Astrocyte of the hippocampus (primary cell): Measurements from ENCODE around the gene TRHDE.
A peak's percentile ranks its signal among the peaks of the same experiment; 100 is the strongest.
"Not testable (repeated sequence)": the region's sequence is repeated elsewhere in the genome, so short reads cannot be mapped to it uniquely, and the experiment has no call there.

Experiments
- DNase-seq: peaks from one replicate; pipeline ENCODE4 v3.0.0; 2011; ENCODE audit warnings: low read depth, low spot score

TRHDE gene

DNA sequence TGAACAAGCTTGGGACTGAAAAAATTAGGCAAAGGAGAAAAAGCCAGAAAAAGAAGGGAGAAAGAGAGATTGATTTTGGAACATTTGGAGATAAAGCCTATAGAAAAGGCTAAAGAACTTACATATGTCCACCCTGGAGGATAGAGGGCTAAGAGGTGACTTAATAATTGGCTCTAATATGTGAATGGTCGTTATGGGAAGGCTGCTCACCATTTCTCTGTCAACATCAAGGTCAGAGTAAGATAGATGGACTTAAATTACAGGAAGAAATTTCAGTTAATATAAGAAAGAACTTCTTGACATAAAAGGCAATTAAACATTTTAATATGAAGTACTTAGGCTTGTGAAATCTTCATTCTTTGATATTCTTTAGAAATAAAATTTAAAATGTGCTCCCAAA, 238.6 kb downstream of the TRHDE start:
- DNase-seq, result no peak

DNA sequence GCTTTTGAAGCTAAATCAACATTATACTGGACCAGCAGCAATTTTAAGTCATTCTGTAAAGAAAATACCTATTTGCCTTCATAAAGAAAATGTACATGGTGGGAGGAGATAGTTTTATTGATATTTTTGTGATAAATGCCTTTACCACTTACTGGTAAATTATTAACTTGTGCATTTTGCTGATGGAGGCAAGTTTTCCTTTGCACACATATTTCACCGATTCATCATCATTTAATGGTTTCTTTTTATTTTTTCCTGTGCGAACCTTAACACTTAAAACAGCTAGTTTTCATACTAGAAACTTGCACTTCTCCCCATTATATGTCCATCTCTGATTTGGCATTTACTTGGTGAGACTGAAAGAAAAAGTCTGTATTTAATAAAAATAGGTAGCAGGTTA, 239.3 kb downstream of the TRHDE start:
- DNase-seq, result peak; percentile 6

DNA sequence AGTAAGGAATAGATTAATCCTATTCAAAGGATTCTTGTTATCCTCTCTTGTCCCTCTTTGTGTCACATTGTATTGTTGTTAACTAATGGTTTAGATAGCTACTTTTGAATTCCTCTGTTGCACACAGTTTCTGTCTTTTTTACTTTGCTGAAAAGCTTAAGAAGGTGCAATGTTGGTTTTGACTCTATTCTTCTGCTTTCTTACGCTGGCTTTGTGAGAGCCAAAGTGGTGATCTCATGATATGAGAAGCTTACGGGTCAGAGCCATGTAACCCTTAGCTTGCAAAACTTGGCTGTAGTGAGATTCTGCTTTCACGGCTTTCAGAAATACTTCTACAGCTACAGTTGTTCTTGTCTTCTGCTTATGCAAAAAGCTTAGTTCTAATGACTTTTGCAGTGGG, 239.7 kb downstream of the TRHDE start:
- DNase-seq, result peak; percentile 64

- not testable (repeated sequence) for DNase-seq
These were observed 248.0 kb downstream of the TRHDE start for GRCh38 chr12:72520044-72520678.

GRCh38 chr12:72521326-72521725, 249.2 kb downstream of the TRHDE start:
- no peak for DNase-seq

DNA sequence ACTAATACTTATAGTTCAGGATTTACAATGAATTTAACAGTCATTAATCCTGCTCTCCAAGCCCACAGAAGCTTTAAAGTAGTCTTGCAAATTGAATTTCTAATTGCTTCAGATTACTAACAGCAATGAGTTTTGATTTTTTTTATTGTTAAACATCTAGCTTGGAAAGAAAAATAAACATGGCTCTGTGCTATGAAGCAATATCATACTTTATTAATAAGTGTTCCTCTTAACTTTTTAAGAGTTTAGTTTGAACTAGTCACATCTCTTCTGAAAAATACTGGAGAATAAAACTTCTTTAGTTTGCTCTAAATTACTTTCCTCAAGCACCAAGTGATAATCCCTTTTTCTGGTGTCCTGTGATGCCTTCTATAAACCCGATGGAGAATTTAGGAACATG, 250.2 kb downstream of the TRHDE start:
- no peak for DNase-seq

DNA sequence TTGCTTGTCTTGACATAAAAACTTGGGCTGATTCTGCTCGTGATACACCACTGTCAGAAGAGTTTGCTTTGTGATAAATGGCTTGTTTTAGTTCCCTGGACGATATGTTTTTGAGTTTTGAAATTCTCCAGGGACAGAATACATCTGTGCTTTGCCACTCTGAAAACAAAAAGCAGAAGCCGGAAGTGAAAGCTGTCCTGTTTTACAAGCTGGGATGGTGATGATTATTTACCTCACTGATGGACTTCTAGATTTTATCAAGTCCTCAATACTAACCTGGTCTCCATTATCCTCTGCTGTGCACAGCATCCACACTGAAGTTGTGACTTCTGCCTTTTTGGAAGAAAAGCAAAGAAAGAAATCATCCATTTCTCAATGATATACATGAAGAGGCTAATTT, 251.6 kb downstream of the TRHDE start:
- DNase-seq, result no peak

DNA sequence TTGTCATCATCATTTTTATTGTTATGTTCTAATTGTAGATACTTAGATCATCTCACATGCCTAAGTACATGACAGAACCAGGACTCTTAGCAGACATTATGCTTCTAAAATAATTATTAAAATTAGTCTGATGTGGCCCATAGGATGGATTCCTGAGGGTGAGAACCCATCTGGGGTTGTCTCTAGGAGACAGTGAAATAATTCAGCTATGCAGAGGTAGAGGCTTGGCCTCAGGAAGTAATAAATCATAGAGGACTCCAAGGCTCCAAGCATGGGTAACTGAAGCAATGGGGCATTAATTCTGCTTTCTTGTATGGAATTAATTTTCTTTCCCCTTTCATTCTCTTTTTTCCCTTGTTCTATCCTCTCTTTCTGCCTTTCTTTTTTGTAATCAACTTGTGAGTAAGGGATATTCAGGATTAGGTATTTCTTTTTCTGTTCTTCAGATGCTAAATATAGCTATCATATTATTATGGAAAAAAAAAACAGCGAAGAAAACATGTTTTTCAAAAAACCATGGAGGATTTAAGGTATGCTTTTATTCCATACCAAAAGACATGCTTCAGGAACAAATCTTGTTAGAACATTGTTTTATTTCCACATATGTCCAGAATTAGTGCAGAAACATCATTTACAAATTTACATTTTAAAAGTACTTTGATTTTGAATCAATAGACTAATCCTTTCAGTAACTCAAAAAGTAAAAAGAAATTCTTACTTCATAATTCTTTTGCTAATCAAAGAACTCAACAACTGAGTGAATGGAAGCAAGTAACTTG, 263.2 kb downstream of the TRHDE start:
- no peak for DNase-seq

DNA sequence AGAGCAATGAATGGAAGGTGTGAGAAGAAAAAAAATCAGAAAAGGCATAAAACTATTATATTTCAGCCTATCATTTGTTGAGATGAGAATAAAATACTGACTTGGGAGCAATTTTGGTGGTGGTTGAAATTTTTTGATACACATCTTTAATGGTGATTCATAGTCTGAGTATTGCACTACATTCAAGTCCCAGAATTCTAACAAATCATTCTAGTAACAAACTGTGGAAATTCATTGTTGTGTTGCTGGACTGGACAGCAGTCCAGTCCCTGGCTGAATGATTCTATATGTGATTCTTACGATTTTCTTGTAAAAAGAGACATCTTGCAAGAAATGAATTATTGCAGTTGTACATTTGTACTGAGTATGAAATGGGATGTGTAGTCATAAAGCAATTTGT, 268.6 kb downstream of the TRHDE start:
- peak; percentile 21 for DNase-seq

DNA sequence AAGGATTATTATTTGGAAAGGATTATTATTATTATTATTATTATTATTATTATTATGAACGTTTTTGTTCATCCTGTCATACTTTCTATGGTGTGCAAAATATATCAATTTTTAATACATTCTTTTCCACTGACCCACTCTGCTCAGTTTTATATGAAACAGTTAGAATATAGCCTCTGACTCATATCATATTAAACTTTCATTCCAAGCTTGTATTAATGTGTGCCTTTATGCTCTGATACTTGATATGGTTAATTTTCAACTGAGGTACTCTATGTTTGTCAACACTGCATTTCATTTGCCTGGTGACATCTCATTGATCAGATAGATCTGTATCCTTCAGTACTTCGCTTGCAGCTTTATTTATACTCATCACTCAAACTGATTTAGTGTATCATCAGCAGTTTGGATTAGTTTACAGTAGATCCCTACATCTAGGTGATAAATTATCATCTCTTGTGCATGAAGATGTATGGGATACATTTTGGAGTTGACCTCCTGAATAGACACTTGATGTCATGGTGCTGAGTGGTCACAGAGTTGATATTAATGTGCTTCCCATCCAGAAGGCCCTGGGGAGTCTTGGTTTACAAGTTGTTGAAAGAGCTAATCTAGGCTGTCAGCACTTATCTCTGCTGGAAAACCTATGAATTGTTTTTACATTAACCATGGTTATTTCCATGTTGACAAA, 271.8 kb downstream of the TRHDE start:
- no peak for DNase-seq

- DNase-seq, result peak; percentile 1
These were observed 273.9 kb downstream of the TRHDE start for GRCh38 chr12:72546106-72546505.

DNA sequence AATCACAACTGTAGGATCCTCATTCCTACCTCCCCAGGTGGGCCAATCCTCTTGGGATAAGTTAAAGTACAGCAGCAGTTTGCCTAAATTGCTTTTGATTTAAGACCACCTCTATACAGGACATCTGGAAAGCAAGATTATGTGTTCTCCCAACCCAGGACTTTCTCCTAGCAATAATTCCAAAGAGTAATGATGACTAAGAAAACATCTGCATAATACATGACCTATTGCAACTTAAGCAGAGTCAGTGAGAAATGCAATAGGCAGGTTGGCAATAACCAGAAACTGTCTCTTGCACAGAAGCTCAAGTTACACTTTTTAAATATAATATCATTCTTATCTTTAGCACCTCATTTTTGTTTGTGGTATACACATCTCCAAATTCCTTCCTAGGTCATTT, 275.4 kb downstream of the TRHDE start:
- DNase-seq, result no peak

DNA sequence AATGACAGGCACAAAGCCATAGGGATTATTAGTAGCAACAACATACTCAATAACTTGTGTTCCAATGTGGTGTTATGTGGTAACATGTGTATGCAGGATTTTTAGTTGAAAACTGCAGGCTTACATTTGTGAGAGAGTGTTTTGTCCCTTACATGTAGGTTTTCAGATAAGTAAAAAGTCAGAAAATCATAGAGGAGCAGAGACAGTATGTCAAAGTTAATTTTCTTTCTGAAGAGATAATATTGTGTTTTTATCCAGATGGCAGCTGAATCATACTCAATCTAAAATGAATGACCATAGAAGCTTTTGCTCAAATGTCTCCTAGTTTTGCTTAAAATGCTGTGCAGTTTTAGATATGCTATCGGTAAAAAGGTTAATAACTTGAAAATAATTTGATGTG, 277.0 kb downstream of the TRHDE start:
- DNase-seq, result no peak

GRCh38 chr12:72560003-72560769, 288.0 kb downstream of the TRHDE start:
- DNase-seq, result no peak

GRCh38 chr12:72570601-72571000, 298.4 kb downstream of the TRHDE start:
- no peak for DNase-seq

DNA sequence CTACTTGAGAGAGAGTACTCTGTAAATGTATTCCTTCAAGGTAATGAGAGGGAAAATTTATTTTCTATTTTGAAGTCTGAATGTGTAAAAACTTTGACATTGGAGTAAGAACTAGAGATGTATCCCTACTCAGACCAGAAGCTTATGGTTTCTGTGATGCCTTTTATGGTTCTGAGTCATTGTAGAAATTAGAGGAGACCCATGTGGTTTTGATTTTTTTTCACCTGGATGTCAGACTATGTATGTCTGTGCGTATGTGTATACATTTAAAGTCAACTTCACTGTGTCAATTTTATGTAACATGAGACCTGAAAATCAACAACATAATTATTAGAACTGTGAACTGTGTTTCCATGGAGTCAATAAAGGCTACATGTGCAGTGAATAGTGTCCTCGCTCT, 302.0 kb downstream of the TRHDE start:
- no peak for DNase-seq

DNA sequence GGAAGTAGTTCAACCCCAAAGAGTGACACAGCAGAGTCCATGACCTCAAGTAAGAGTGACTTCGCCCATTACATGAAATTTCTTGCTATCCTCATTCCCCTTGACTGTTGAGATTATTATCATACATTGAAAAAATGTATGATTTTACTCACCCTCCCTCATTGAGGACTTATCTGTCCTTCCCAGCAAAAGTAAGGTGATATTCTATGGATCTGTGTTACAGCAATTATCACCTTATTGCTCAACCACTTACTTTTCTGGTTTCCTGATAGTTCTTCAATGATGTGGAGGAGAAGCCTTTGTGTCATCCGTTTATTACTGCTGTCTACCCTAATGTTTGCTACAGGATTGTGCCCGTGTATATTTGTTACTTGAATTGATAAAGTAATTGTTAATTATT, 306.2 kb downstream of the TRHDE start:
- no peak for DNase-seq

GRCh38 chr12:72586456-72586855, 314.3 kb downstream of the TRHDE start:
- no peak for DNase-seq

- DNase-seq, result no peak
These were observed 330.4 kb downstream of the TRHDE start for GRCh38 chr12:72602581-72602980.

- no peak for DNase-seq
These were observed 333.8 kb downstream of the TRHDE start for GRCh38 chr12:72605975-72606374.

DNA sequence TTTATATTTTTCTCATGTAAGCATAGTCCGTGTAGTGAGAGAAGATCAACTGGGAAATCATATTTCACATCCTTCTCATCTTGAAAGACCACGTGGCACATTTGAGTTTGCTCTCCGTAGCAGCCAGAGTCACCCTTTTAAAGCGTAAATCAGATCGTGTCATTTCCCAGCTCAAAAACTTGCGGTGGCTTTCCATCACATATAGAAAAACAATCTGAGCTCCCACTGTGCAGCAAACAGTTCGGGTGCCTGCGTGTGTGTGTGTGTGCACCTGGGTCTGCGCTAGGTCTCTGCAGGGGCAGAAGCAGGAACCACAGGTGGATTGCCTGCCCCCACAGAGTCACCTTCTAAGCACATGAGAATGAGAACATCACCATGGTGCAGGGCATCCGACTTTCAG, 338.2 kb downstream of the TRHDE start:
- no peak for DNase-seq

GRCh38 chr12:72610854-72611358, 338.7 kb downstream of the TRHDE start:
- DNase-seq, result no peak
